IMR-90 (cell line): ENCODE measurements around the gene TTC7B. TPM values are rescaled to one million over a fixed set of nuclear protein-coding genes. Genes with fewer than 3 reads are reported as not detected.
A peak's percentile ranks its signal among the peaks of the same experiment; 100 is the strongest.

Source experiments
- ATAC-seq: fragments of 200-7000 bp; cut with Tn5 transposase; 2 replicates; pipeline ENCODE4 v1.9.1; 2020; ENCODE audit warnings: low read depth, mild to moderate bottlenecking, moderate library complexity
- BruUV-seq: library from RNA; stranded (reverse); fragments of 400-500 nt; replicated peaks from 2 replicates; lab custom pipeline; 2021; lab: Mats Ljungman, UMichigan
- CTCF ChIA-PET: fragments of 300-600 bp; formaldehyde crosslinking; extraction: SDS; loops from one replicate; lab custom pipeline; 2021; ENCODE audit warnings: antibody characterized with exemption; lab: Yijun Ruan, JAX
- POLR2A ChIA-PET: fragments of 300-600 bp; sonication (Branson Sonifier 250); formaldehyde crosslinking; loops from one replicate; lab custom pipeline; 2022; ENCODE audit warnings: antibody characterized with exemption; ENCODE audit not compliant: unreplicated experiment; lab: Charles Lee
- DNase-seq: peaks from one replicate; pipeline ENCODE4 v3.0.0; 2013
- H2AFZ ChIP-seq: replicated peaks from 2 replicates; pipeline ENCODE3; 2013; ENCODE audit warnings: low read length, mild to moderate bottlenecking; ENCODE audit not compliant: poor library complexity
- H2AK5ac ChIP-seq: 2 replicates; pipeline ENCODE4 v1.6.1; 2013; ENCODE audit warnings: low read depth, low read length, inconsistent platforms
- H2AK9ac ChIP-seq: replicated peaks from 2 replicates; pipeline ENCODE3; 2013; ENCODE audit warnings: mild to moderate bottlenecking, low read depth, low read length, moderate library complexity; ENCODE audit not compliant: poor library complexity
- H2BK120ac ChIP-seq: 2 replicates; pipeline ENCODE4 v1.6.1; 2013; ENCODE audit warnings: low read depth, low read length, inconsistent platforms
- H2BK15ac ChIP-seq: 3 replicates; pipeline ENCODE4 v1.6.1; 2013; ENCODE audit warnings: low read depth, low read length, inconsistent platforms
- H2BK20ac ChIP-seq: 2 replicates; pipeline ENCODE4 v1.6.1; 2013; ENCODE audit warnings: low read depth, mild to moderate bottlenecking, inconsistent platforms, low read length, moderate library complexity
- H2BK5ac ChIP-seq: 2 replicates; pipeline ENCODE4 v1.6.1; 2013; ENCODE audit warnings: mild to moderate bottlenecking, low read depth, low read length, inconsistent platforms; ENCODE audit not compliant: poor library complexity, severe bottlenecking
- H3K14ac ChIP-seq: replicated peaks from 2 replicates; pipeline ENCODE4 v1.6.1; 2013; ENCODE audit warnings: low read depth, low read length, inconsistent platforms
- H3K18ac ChIP-seq: 2 replicates; pipeline ENCODE4 v1.6.1; 2013; ENCODE audit warnings: low read depth, low read length, control low read depth
- H3K23ac ChIP-seq: 2 replicates; pipeline ENCODE4 v1.6.1; 2013; ENCODE audit warnings: low read depth, low read length, inconsistent platforms
- H3K27ac ChIP-seq: 2 replicates; pipeline ENCODE4 v1.5.1; 2013; ENCODE audit warnings: mild to moderate bottlenecking, control low read depth, low read length; ENCODE audit not compliant: insufficient read depth
- H3K27me3 ChIP-seq: 2 replicates; pipeline ENCODE4 v1.6.1; 2013; ENCODE audit warnings: low read length; ENCODE audit not compliant: control insufficient read depth, insufficient read depth
- H3K36me3 ChIP-seq: 2 replicates; pipeline ENCODE4 v1.6.1; 2013; ENCODE audit warnings: low read length, mixed read lengths; ENCODE audit not compliant: control insufficient read depth, insufficient read depth
- H3K4ac ChIP-seq: 2 replicates; pipeline ENCODE4 v1.6.1; 2013; ENCODE audit warnings: low read depth, low read length, inconsistent platforms
- H3K4me1 ChIP-seq: 2 replicates; pipeline ENCODE4 v1.6.1; 2013; ENCODE audit warnings: low read length, mixed read lengths; ENCODE audit not compliant: control insufficient read depth, insufficient read depth
- H3K4me2 ChIP-seq: 2 replicates; pipeline ENCODE4 v1.6.1; 2013; ENCODE audit warnings: low read depth, mild to moderate bottlenecking, control low read depth, low read length, moderate library complexity
- H3K4me3 ChIP-seq: 2 replicates; pipeline ENCODE4 v1.5.1; 2013; ENCODE audit warnings: low read depth, mild to moderate bottlenecking, control low read depth, low read length, moderate library complexity; ENCODE audit not compliant: insufficient read depth
- H3K56ac ChIP-seq: 2 replicates; pipeline ENCODE4 v1.6.1; 2013; ENCODE audit warnings: low read length, inconsistent platforms; ENCODE audit not compliant: insufficient read depth; ENCODE audit errors: extremely low read depth
- H3K79me1 ChIP-seq, 2 experiments: 2 replicates each; pipeline ENCODE4 v1.6.1; 2013; ENCODE audit warnings: low read length in 2 of 2, inconsistent platforms in 1 of 2, low read depth in 1 of 2
- H3K9ac ChIP-seq: 2 replicates; pipeline ENCODE4 v1.6.1; 2013; ENCODE audit warnings: low read depth, low read length, control low read depth
- H3K9me1 ChIP-seq: 2 replicates; pipeline ENCODE4 v1.6.1; 2013; ENCODE audit warnings: low read length, inconsistent platforms; ENCODE audit not compliant: insufficient read depth
- H3K9me3 ChIP-seq: 2 replicates; pipeline ENCODE4 v1.6.1; 2013; ENCODE audit warnings: low read length; ENCODE audit not compliant: control insufficient read depth, insufficient read depth
- H4K20me1 ChIP-seq: 2 replicates; pipeline ENCODE4 v1.6.1; 2013; ENCODE audit warnings: low read length, inconsistent platforms; ENCODE audit not compliant: insufficient read depth
- H4K5ac ChIP-seq: 2 replicates; pipeline ENCODE4 v1.6.1; 2013; ENCODE audit warnings: mild to moderate bottlenecking, low read depth, low read length, control low read depth
- H4K8ac ChIP-seq, 2 experiments: 2 replicates each; pipeline ENCODE4 v1.6.1; 2013; ENCODE audit warnings: low read depth in 2 of 2, low read length in 2 of 2, control low read depth in 1 of 2, inconsistent platforms in 1 of 2
- H4K91ac ChIP-seq: 2 replicates; pipeline ENCODE4 v1.6.1; 2013; ENCODE audit warnings: low read depth, low read length, inconsistent platforms; ENCODE audit not compliant: insufficient read depth
- CHD1 ChIP-seq: IDR thresholded peaks from 2 replicates; pipeline ENCODE4 v1.6.1; 2012; ENCODE audit warnings: low read depth, low read length, improper control_type of control experiment
- CTCF ChIP-seq: conservative IDR thresholded peaks from 2 replicates; pipeline ENCODE4 v1.5.1; 2012; ENCODE audit warnings: mild to moderate bottlenecking, low read depth, low read length, improper control_type of control experiment
- FOS ChIP-seq: fragments of 150-350 bp; IDR thresholded peaks from 2 replicates; pipeline ENCODE4 v1.6.1; 2016; ENCODE audit warnings: low read depth, low read length
- MAFK ChIP-seq: IDR thresholded peaks from 2 replicates; pipeline ENCODE4 v1.6.1; 2012; ENCODE audit warnings: low read depth, low read length, improper control_type of control experiment
- MXI1 ChIP-seq: IDR thresholded peaks from 2 replicates; pipeline ENCODE4 v1.6.1; 2012; ENCODE audit warnings: low read depth, mild to moderate bottlenecking, low read length, moderate library complexity, borderline replicate concordance
- NFE2L2 ChIP-seq: fragments of 150-350 bp; IDR thresholded peaks from 2 replicates; pipeline ENCODE4 v1.6.1; 2016; ENCODE audit warnings: low read depth, mild to moderate bottlenecking, low read length
- POLR2A ChIP-seq: IDR thresholded peaks from 2 replicates; pipeline ENCODE4 v1.6.1; 2012; ENCODE audit warnings: mild to moderate bottlenecking, low read depth, low read length
- RAD21 ChIP-seq: IDR thresholded peaks from 2 replicates; pipeline ENCODE4 v1.6.1; 2012; ENCODE audit warnings: low read length, improper control_type of control experiment
- RCOR1 ChIP-seq: IDR thresholded peaks from 2 replicates; pipeline ENCODE4 v1.6.1; 2012; ENCODE audit warnings: mild to moderate bottlenecking, low read length, improper control_type of control experiment; ENCODE audit not compliant: insufficient replicate concordance
- RFX5 ChIP-seq: IDR thresholded peaks from 2 replicates; pipeline ENCODE4 v1.8.0; 2012; ENCODE audit warnings: low read depth, mild to moderate bottlenecking, low read length, moderate library complexity
- SMC3 ChIP-seq: fragments of 150-350 bp; IDR thresholded peaks from 2 replicates; pipeline ENCODE4 v1.6.1; 2016; ENCODE audit warnings: low read depth, mild to moderate bottlenecking, antibody characterized with exemption, low read length, moderate library complexity
- WGBS, 2 experiments: methylation state at CpG; one replicate each; pipeline versions ENCODE4 v1.1.5 to v1.1.7; 2013; ENCODE audit warnings: missing lambda C conversion rate in 2 of 2; ENCODE audit not compliant: insufficient read length in 1 of 2; ENCODE audit errors: extremely low coverage in 2 of 2; 5-methylcytosine and 5-hydroxymethylcytosine counted together
- dilution Hi-C: fragments of 300-500 bp; cut with HindIII; formaldehyde crosslinking; loops from one replicate; pipeline ENCODE4 v1.14.3; 2018; ENCODE audit warnings: low sequenced_read_pairs; ENCODE audit not compliant: unreplicated experiment
- in situ Hi-C: fragments of 300-500 bp; cut with MboI; formaldehyde crosslinking; loops from 3 replicates; pipeline ENCODE4 v1.14.3; 2019; ENCODE audit warnings: low sequenced_read_pairs, inconsistent platforms, mixed read lengths
- intact Hi-C: fragments of 100-400 bp; cut with micrococcal nuclease; formaldehyde crosslinking; loops from 2 replicates; pipeline ENCODE4 v1.10.0; 2022
- polyA plus RNA-seq, 3 experiments: library from polyadenylated mRNA; depleted of rRNA; stranded (reverse); fragments of >200 nt; gene quantifications; 2 replicates each; pipeline ENCODE4 v1.2.3, GENCODE V29; 2012; ENCODE audit warnings: low replicate concordance in 1 of 3
- total RNA-seq: library from RNA; depleted of rRNA; stranded (reverse); fragments of >200 nt; gene quantifications from 2 replicates; pipeline ENCODE4 v1.2.3, GENCODE V29; 2012
- TF ChIP-seq, protein P1 (sequence below): fragments of 150-350 bp; IDR thresholded peaks from 2 replicates; pipeline ENCODE4 v1.6.1; 2016; ENCODE audit warnings: low read depth, mild to moderate bottlenecking, low read length, moderate library complexity, borderline replicate concordance

Gene TTC7B
- total and polyA plus RNA-seq, 2 of the 4 experiments (the other 2 are of a cell fraction), result 18.1 to 35.3 TPM

GRCh38 chr14:90641168-90641567, 175.1 kb downstream of the TTC7B start:
- Histone ChIP-seq H3K79me1 (no peaks in the 10 kb centered on the region), H3K9me3 (no peaks in the 10 kb centered on the region), H3K27me3 (no peaks in the 10 kb centered on the region), H3K4me2 (no peak overlapping the region), H3K23ac (0 out of 2 replicates have a peak overlapping the region, but pooled peaks have one; percentile 4), H2AK5ac (no peak overlapping the region; the same call in 1 of the 2 replicates), H3K4me1 (peaks cover 16% of the 10 kb centered on the region), H4K8ac (no peak overlapping the region), H4K20me1 (peaks cover 3% of the 10 kb centered on the region; the same call in 1 of the 2 replicates), H4K91ac (peak overlapping the region; percentile 28; the same call in 1 of the 2 replicates), H3K27ac (peak overlapping the region; percentile 14; the same call in 1 of the 2 replicates), H3K18ac (peak overlapping the region; percentile 13), H2BK20ac (peak overlapping the region; percentile 14; the same call in 1 of the 2 replicates), H3K9me1 (peaks cover 22% of the 10 kb centered on the region), H2BK5ac (no peak overlapping the region), H2BK15ac (no peak overlapping the region), H3K56ac (no peak overlapping the region), H3K4ac (peak overlapping the region; percentile 54; the same call in 1 of the 2 replicates), H3K14ac (no peak overlapping the region), H4K5ac (no peak overlapping the region), H3K36me3 (peaks cover 6% of the 10 kb centered on the region), H3K9ac (no peak overlapping the region), H2AFZ (no peak overlapping the region), H3K4me3 (no peak overlapping the region), H2AK9ac (no peak overlapping the region), H2BK120ac (no peak overlapping the region; the same call in 1 of the 2 replicates)
- no CpG with 5 or more reads among the region's 3 CpGs for WGBS, 2 experiments
- in situ Hi-C loops (no loop called here), intact Hi-C loops (no loop called here), dilution Hi-C loops (no loop called here)
- no peak for TF ChIP-seq MXI1
- no peak for TF ChIP-seq MAFK
- TF ChIP-seq RFX5, result no peak
- TF ChIP-seq CHD1, result no peak
- TF ChIP-seq NFE2L2, result no peak
- no peak for TF ChIP-seq RAD21
- no peak for TF ChIP-seq SMC3
- TF ChIP-seq, protein P1, sequence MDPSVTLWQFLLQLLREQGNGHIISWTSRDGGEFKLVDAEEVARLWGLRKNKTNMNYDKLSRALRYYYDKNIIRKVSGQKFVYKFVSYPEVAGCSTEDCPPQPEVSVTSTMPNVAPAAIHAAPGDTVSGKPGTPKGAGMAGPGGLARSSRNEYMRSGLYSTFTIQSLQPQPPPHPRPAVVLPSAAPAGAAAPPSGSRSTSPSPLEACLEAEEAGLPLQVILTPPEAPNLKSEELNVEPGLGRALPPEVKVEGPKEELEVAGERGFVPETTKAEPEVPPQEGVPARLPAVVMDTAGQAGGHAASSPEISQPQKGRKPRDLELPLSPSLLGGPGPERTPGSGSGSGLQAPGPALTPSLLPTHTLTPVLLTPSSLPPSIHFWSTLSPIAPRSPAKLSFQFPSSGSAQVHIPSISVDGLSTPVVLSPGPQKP, result no peak
- TF ChIP-seq POLR2A, result no peak
- TF ChIP-seq FOS, result no peak
- no peak for TF ChIP-seq CTCF
- TF ChIP-seq RCOR1, result no peak
- ATAC-seq, result no peak; the same call in 1 of the 2 replicates
- no peak for DNase-seq
- POLR2A ChIA-PET, result no interaction called here
- CTCF ChIA-PET, result interaction anchor here (0.5 to 1.5 kb wide), 3 partner anchors 42 to 532 kb away, joined by 3 to 5 read pairs (median 4); no protein-coding TSS in a partner anchor
- no TSS peak for BruUV-seq
